Measurements from ENCODE around the gene VDAC2.

The VDAC2 gene

GRCh38 chr10:75176046-75176445, 34.5 kb upstream of the VDAC2 start:
- in situ Hi-C loops (cut with HindIII; ENCODE audit: low sequenced_read_pairs): no loop called here
- no peak for TF ChIP-seq CTCF (IDR thresholded peaks at IDR 0.05; ENCODE audit: low read depth, low read length, missing control alignments)
- no peak overlapping the region for H3K4me3 ChIP-seq (ENCODE audit: low read depth, low read length)
- DNase-seq (ENCODE audit: low read depth): no peak

- no peak for DNase-seq (ENCODE audit: low read depth)
- no peak overlapping the region for H3K4me3 ChIP-seq (ENCODE audit: low read depth, low read length)
- in situ Hi-C loops (cut with HindIII; ENCODE audit: low sequenced_read_pairs): no loop called here
- TF ChIP-seq CTCF (IDR thresholded peaks at IDR 0.05; ENCODE audit: low read depth, low read length, missing control alignments): no peak
Observed at GRCh38 chr10:75176736-75177135, 33.9 kb upstream of the VDAC2 start.

GRCh38 chr10:75179657-75180177, 30.9 kb upstream of the VDAC2 start:
- H3K4me3 ChIP-seq (ENCODE audit: low read depth, low read length): no peak overlapping the region
- no peak for DNase-seq (ENCODE audit: low read depth)
- in situ Hi-C loops (cut with HindIII; ENCODE audit: low sequenced_read_pairs): no loop called here
- TF ChIP-seq CTCF (IDR thresholded peaks at IDR 0.05; ENCODE audit: low read depth, low read length, missing control alignments): no peak

GRCh38 chr10:75180592-75180991, 30.0 kb upstream of the VDAC2 start:
- no peak overlapping the region for H3K4me3 ChIP-seq (ENCODE audit: low read depth, low read length)
- no peak for DNase-seq (ENCODE audit: low read depth)
- TF ChIP-seq CTCF (IDR thresholded peaks at IDR 0.05; ENCODE audit: low read depth, low read length, missing control alignments): no peak
- in situ Hi-C loops (cut with HindIII; ENCODE audit: low sequenced_read_pairs): no loop called here

- TF ChIP-seq CTCF (IDR thresholded peaks at IDR 0.05; ENCODE audit: low read depth, low read length, missing control alignments): no peak
- in situ Hi-C loops (cut with HindIII; ENCODE audit: low sequenced_read_pairs): no loop called here
- no peak overlapping the region for H3K4me3 ChIP-seq (ENCODE audit: low read depth, low read length)
- DNase-seq (ENCODE audit: low read depth): no peak
Observed at GRCh38 chr10:75181073-75181472, 29.5 kb upstream of the VDAC2 start.

- in situ Hi-C loops (cut with HindIII; ENCODE audit: low sequenced_read_pairs): no loop called here
- no peak for DNase-seq (ENCODE audit: low read depth)
- no peak overlapping the region for H3K4me3 ChIP-seq (ENCODE audit: low read depth, low read length)
- TF ChIP-seq CTCF (IDR thresholded peaks at IDR 0.05; ENCODE audit: low read depth, low read length, missing control alignments): no peak
Observed at GRCh38 chr10:75186310-75186709, 24.3 kb upstream of the VDAC2 start.
